HG02610 (cell line): Measurements from ENCODE around the gene COPA.

Experiments
- ATAC-seq: cut with Tn5 transposase; IDR thresholded peaks from one replicate; pipeline ENCODE4 v1.9.1; 2021; ENCODE audit warnings: mild to moderate bottlenecking, moderate library complexity; ENCODE audit not compliant: unreplicated experiment

Gene COPA

GRCh38 chr1:160277330-160277729, 65.7 kb downstream of the COPA start:
- no peak for ATAC-seq

- no peak for ATAC-seq
These were observed 72.0 kb downstream of the COPA start for GRCh38 chr1:160271025-160271424.

- no peak for ATAC-seq
These were observed 75.6 kb downstream of the COPA start for GRCh38 chr1:160267284-160267991.

GRCh38 chr1:160264795-160265307, 78.2 kb downstream of the COPA start:
- no peak for ATAC-seq

DNA sequence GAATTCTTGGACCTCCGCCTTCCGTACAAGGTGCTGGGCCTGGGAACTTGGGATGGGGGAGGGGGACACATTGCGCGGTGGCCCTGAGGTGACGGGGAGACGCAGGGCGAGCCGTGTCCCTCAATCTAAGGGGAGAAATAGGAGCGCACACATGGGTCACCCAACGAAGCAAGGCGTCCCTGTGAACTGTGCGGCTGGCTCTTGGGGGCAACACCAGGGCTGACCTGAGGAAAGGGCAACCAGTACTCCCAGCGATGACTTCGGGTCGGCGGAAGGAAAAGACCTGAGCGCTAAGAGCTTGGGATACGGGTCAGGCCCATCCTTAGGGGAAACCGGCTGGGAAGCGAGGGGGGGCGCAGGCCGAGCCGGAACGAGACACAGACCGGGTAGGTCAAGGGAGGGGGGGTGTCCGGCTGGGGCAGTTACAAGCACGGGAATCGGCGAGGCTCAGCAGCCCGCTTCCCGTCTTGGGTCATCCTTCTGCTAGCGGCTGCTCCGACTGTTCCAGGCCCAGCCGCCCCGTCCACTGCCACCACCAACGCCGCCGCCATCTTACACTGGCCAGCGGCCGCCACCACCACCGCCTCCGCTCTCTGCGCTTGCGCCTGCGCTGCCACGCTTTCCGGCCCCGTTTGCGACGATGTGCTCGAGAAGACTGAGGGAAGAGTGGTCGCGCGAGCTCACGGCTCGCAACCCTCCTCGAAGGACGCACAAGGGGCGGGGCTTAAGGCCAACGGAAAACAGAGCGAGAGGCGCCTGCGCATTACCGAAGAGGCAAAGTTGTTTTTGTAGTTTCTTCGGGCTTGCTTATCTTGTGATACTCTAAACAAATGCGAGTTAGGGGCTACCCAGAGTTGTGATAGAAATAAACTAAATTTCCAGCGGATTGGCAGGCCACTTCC, 80.9 kb downstream of the COPA start, which contains the start of gene DCAF8:
Gene DCAF8, minus strand, starts transcription at position 657 of the 902 bp plus-strand sequence. CDS start 18,541 bp downstream, outside the sequence.
- ATAC-seq, result peak; percentile 83

- ATAC-seq, result peak; percentile 48
These were observed 81.5 kb downstream of the COPA start for GRCh38 chr1:160261556-160261892.

GRCh38 chr1:160260406-160261382, 82.4 kb downstream of the COPA start:
- ATAC-seq, result no peak

GRCh38 chr1:160258177-160258798, 84.8 kb downstream of the COPA start:
- no peak for ATAC-seq

- ATAC-seq, result no peak
These were observed 85.5 kb downstream of the COPA start for GRCh38 chr1:160257411-160258015.

GRCh38 chr1:160256396-160257046, 86.5 kb downstream of the COPA start:
- ATAC-seq, result no peak

DNA sequence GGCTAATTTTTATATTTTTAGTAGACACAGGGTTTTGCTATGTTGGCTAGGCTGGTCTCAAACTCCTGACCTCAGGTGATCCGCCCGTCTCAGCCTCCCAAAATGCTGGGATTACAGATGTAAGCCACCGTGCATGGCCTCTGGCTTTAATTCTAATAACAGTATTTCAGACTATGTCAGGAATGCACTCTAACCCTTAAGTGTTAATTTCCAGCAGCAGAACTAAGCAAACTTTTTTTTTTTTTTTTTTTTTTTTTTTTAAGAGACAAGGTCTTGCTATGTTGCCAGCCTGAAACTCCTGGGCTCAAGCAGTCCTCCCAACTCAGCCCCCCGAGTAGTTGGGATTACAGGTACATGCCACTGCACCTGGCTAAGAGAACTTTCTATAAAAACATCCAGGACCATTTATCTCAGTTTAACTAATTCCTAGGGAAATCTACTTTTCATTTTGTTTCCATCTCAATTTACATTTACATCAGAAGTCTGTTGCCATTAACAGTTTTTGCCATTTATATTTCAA, 87.2 kb downstream of the COPA start:
- ATAC-seq, result no peak

GRCh38 chr1:160251687-160252526, 91.1 kb downstream of the COPA start:
- ATAC-seq, result peak; percentile 87

DNA sequence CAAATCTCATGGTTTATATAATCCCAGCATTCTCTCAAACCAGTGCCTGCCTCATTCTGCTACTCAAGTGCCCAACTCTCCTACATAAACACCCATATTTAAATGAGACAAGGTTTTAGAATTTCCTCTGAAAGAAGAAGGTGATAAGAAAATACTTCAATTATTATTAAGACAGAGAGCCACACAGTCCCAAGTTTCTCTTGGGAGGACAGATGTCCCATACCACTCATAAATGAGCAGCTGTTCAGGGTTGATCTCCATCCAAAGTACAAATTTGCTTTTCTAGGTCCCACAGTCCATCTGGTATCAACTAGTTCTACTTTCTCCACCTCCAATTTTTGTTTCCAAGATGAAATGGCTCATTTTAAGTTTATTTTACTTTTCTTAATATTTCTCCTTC, 92.0 kb downstream of the COPA start:
- no peak for ATAC-seq

- ATAC-seq, result no peak
These were observed 96.0 kb downstream of the COPA start for GRCh38 chr1:160247053-160247452.

DNA sequence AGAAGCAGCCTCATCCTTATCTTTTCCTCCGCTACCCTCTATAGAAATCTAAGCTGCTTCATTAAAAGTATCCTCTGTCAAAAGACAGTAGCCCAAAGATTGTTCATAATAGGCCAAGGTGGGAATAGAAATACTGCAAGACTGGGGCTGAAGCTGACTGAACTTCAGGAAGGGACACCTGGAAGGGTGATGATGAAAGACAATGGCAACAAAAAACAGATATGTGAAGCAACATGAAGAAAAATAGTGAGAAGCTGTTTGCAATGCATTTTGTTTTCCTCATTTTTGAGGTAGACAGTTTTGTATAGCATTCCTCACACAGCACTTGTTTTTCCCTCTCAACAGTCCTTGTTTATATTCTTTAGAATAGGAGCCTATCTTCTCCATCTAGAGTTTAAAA, 97.6 kb downstream of the COPA start:
- ATAC-seq, result no peak

DNA sequence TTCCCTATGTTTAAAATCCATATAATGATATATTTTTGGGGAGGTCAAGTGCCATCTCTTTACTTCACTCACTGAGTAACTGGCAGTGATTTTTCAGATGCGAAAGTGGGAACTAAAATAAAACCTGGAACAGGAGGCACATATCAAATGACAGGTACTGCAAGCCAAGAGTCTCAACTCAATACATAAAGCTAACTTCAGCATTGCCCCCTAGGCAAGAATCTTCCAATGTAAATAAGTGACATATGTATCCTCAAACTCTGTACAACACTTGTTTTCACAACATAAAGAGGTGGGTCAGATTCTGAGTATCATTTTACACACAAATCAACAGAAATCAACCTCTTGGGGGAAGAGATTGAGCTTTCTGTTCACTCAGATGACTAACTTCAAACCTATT, 98.8 kb downstream of the COPA start:
- no peak for ATAC-seq

DNA sequence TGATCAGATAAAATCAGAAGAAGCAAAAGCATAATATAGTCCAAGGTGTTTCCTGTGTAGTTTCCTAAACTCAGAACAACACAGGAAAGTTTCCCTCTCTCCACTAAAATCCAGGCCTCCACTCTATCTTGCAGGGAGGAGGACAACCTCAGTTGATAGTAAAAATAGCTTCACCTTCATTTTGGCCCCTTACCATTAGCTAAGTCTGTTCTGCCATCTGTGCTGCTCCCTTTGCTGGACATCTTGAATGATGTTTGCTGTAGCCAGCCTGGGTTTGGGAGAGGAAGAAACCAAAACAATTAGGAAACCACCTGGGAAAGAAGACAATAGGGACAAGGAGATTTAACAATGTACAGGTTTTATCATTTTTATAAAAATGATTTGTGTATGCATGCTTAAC, 99.3 kb downstream of the COPA start:
- no peak for ATAC-seq

GRCh38 chr1:160239582-160240299, 103.3 kb downstream of the COPA start:
- ATAC-seq, result no peak
